Endometrium (tissue), 2 donors: Measurements from ENCODE around the gene MYZAP.

Experiments
- FAIRE-seq: peaks from 2 replicates; lab custom pipeline; 2012; peaks lifted over from hg19 to GRCh38; lab: Jason Lieb, UNC
- donor health status: control.
- donor health status: control.

MYZAP gene

GRCh38 chr15:57591822-57592367 is at the start of gene MYZAP:
TSS of gene MYZAP (plus strand) at chr15:57591904. CDS start at chr15:57592035, 131 bp downstream.
- no peak for FAIRE-seq

- no peak for FAIRE-seq
Observed at GRCh38 chr15:57542505-57542817, 49.2 kb upstream of the MYZAP start.

- no peak for FAIRE-seq
Observed at GRCh38 chr15:57544848-57545480, 46.7 kb upstream of the MYZAP start.

- no peak for FAIRE-seq
Observed at GRCh38 chr15:57545995-57546394, 45.7 kb upstream of the MYZAP start.

GRCh38 chr15:57547243-57547755 is 44.4 kb upstream of the MYZAP start:
- no peak for FAIRE-seq

GRCh38 chr15:57548351-57548750 is 43.4 kb upstream of the MYZAP start:
- no peak for FAIRE-seq

- no peak for FAIRE-seq
Observed at GRCh38 chr15:57548835-57549234, 42.9 kb upstream of the MYZAP start.

GRCh38 chr15:57549935-57550334 is 41.8 kb upstream of the MYZAP start:
- FAIRE-seq: no peak

- FAIRE-seq: no peak
Observed at GRCh38 chr15:57550640-57551039, 41.1 kb upstream of the MYZAP start.

- no peak for FAIRE-seq
Observed at GRCh38 chr15:57551715-57552677, 39.7 kb upstream of the MYZAP start.

GRCh38 chr15:57552678-57553334 is 38.9 kb upstream of the MYZAP start:
- FAIRE-seq: no peak

GRCh38 chr15:57553526-57553925 is 38.2 kb upstream of the MYZAP start:
- no peak for FAIRE-seq

- FAIRE-seq: no peak
Observed at GRCh38 chr15:57554063-57554811, 37.5 kb upstream of the MYZAP start.

GRCh38 chr15:57554812-57555179 is 36.9 kb upstream of the MYZAP start:
- FAIRE-seq: no peak

GRCh38 chr15:57555270-57555669 is 36.4 kb upstream of the MYZAP start:
- no peak for FAIRE-seq

GRCh38 chr15:57556040-57556439 is 35.7 kb upstream of the MYZAP start:
- FAIRE-seq: no peak

- no peak for FAIRE-seq
Observed at GRCh38 chr15:57557267-57557666, 34.4 kb upstream of the MYZAP start.

- no peak for FAIRE-seq
Observed at GRCh38 chr15:57557810-57558209, 33.9 kb upstream of the MYZAP start.

GRCh38 chr15:57559875-57560274 is 31.8 kb upstream of the MYZAP start:
- no peak for FAIRE-seq

GRCh38 chr15:57561041-57561711 is 30.5 kb upstream of the MYZAP start:
- FAIRE-seq: peak; percentile 66

GRCh38 chr15:57562196-57562769 is 29.4 kb upstream of the MYZAP start:
- FAIRE-seq: no peak
